Measurements from ENCODE around the gene NNT. TPM values are rescaled to one million over a fixed set of nuclear protein-coding genes. Genes with fewer than 3 reads are reported as not detected.

Gene NNT
- total and polyA plus RNA-seq, 10 of the 15 experiments (the other 5 are each of a cell fraction or from before 2014, with no cell fraction given), result 20.8 to 73.1 (median 51.9) TPM

- TF ChIP-seq SKIL (IDR thresholded peaks at IDR 0.05; ENCODE audit: low read depth, poor library complexity, severe bottlenecking), result no peak
- no peak for TF ChIP-seq BCL11A (IDR thresholded peaks at IDR 0.05; ENCODE audit: low read depth, low read length)
- no peak for TF ChIP-seq TCF12 (IDR thresholded peaks at IDR 0.05; ENCODE audit: low read depth, low read length)
- TF ChIP-seq RAD51 (IDR thresholded peaks at IDR 0.05), result peak; percentile 24; the same call in 1 of the 2 replicates
- peak; percentile 61 for TF ChIP-seq ATF7 (IDR thresholded peaks at IDR 0.05; ENCODE audit: low read depth)
- TF ChIP-seq NR2F1 (conservative IDR thresholded peaks at IDR 0.05), result peak; percentile 47; the same call in 1 of the 2 replicates
- no peak for TF ChIP-seq KDM1A (IDR thresholded peaks at IDR 0.05; ENCODE audit: borderline replicate concordance)
- TF ChIP-seq CHD1 (IDR thresholded peaks at IDR 0.05; ENCODE audit: low read depth, low read length), result peak; percentile 89; the same call in 1 of the 2 replicates
- 0 out of 2 replicates have a peak, but pooled peaks have one; percentile 53 for TF ChIP-seq YY1 (IDR thresholded peaks at IDR 0.05; ENCODE audit: low read depth, low read length)
- peak; percentile 75; the same call in 1 of the 2 replicates for TF ChIP-seq ESRRA (IDR thresholded peaks at IDR 0.05; ENCODE audit: low read length)
- no peak for TF ChIP-seq NBN (IDR thresholded peaks at IDR 0.05)
Observed at GRCh38 chr5:43601454-43602260, 1.3 kb upstream of the NNT start (continued).

All from GM12878 (cell line).